ENCODE data around the gene NXT1.
"Not testable (repeated sequence)": the region's sequence is repeated elsewhere in the genome, so short reads cannot be mapped to it uniquely, and the experiment has no call there.

The NXT1 gene

GRCh38 chr20:23304616-23305015, 46.0 kb upstream of the NXT1 start:
- H3K27me3 ChIP-seq (replicated peaks; ENCODE audit: control insufficient read depth, insufficient read depth, low read length): no peaks in the 10 kb centered on the region; the same call in 1 of the 2 replicates

GRCh38 chr20:23305098-23305497, 45.5 kb upstream of the NXT1 start:
- H3K27me3 ChIP-seq (replicated peaks; ENCODE audit: control insufficient read depth, insufficient read depth, low read length): no peaks in the 10 kb centered on the region; the same call in 1 of the 2 replicates
- no peak overlapping the region for H3K4me3 ChIP-seq (replicated peaks; ENCODE audit: low read depth, low read length)
- TF ChIP-seq, protein P1, sequence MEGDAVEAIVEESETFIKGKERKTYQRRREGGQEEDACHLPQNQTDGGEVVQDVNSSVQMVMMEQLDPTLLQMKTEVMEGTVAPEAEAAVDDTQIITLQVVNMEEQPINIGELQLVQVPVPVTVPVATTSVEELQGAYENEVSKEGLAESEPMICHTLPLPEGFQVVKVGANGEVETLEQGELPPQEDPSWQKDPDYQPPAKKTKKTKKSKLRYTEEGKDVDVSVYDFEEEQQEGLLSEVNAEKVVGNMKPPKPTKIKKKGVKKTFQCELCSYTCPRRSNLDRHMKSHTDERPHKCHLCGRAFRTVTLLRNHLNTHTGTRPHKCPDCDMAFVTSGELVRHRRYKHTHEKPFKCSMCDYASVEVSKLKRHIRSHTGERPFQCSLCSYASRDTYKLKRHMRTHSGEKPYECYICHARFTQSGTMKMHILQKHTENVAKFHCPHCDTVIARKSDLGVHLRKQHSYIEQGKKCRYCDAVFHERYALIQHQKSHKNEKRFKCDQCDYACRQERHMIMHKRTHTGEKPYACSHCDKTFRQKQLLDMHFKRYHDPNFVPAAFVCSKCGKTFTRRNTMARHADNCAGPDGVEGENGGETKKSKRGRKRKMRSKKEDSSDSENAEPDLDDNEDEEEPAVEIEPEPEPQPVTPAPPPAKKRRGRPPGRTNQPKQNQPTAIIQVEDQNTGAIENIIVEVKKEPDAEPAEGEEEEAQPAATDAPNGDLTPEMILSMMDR (IDR thresholded peaks at IDR 0.05; ENCODE audit: insufficient read depth, low read length, poor library complexity, severe bottlenecking): no peak
- H3K36me3 ChIP-seq (ENCODE audit: control insufficient read depth, insufficient read depth, low read length): no peaks in the 10 kb centered on the region
- DNase-seq (ENCODE audit: extremely low read depth, insufficient read length): no peak

More at GRCh38 chr20:23304616-23305015, 46.0 kb upstream of the NXT1 start:
- TF ChIP-seq, protein P1 (IDR thresholded peaks at IDR 0.05; ENCODE audit: insufficient read depth, low read length, poor library complexity, severe bottlenecking): no peak
- H3K36me3 ChIP-seq (ENCODE audit: control insufficient read depth, insufficient read depth, low read length): no peaks in the 10 kb centered on the region
- no peak for DNase-seq (ENCODE audit: extremely low read depth, insufficient read length)
- no peak overlapping the region for H3K4me3 ChIP-seq (replicated peaks; ENCODE audit: low read depth, low read length)

DNA sequence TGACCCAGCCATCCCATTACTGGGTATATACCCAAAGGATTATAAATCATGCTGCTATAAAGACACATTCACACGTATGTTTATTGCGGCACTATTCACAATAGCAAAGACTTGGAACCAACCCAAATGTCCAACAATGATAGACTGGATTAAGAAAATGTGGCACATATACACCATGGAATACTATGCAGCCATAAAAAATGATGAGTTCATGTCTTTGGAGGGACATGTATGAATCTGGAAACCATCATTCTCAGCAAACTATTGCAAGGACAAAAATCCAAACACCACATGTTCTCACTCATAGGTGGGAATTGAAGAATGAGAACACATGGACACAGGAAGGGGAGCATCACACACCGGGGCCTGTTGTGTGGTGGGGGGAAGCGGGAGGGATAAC, 43.2 kb upstream of the NXT1 start:
- H3K4me3 ChIP-seq (replicated peaks; ENCODE audit: low read depth, low read length); H3K27me3 ChIP-seq (replicated peaks; ENCODE audit: control insufficient read depth, insufficient read depth, low read length); DNase-seq (ENCODE audit: extremely low read depth, insufficient read length); H3K36me3 ChIP-seq (ENCODE audit: control insufficient read depth, insufficient read depth, low read length): not testable (repeated sequence)

DNA sequence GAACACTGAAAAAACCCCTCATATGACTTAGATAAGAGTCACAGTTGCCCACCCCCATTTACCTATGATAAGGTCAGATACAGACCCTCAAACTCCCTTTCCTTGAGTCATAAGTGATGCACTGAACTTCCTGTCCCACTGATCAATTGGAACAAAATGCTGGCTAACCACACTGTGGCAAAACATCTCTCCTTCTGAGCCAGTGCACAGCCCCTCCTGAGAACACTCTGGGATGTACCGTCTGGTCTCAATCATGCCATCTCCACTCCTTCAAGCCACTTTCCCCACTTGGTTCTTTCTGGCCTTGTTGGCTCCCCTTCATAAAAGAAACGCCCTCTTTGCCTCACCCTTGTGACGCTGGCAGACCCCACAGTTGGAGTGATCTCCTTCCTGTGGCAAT, 42.6 kb upstream of the NXT1 start:
- no peak for DNase-seq (ENCODE audit: extremely low read depth, insufficient read length)
- Histone ChIP-seq H3K36me3 (ENCODE audit: control insufficient read depth, insufficient read depth, low read length) (no peaks in the 10 kb centered on the region), H3K27me3 (replicated peaks; ENCODE audit: control insufficient read depth, insufficient read depth, low read length) (no peaks in the 10 kb centered on the region; the same call in 1 of the 2 replicates), H3K4me3 (replicated peaks; ENCODE audit: low read depth, low read length) (no peak overlapping the region)
- TF ChIP-seq, protein P1 (IDR thresholded peaks at IDR 0.05; ENCODE audit: insufficient read depth, low read length, poor library complexity, severe bottlenecking): no peak

DNA sequence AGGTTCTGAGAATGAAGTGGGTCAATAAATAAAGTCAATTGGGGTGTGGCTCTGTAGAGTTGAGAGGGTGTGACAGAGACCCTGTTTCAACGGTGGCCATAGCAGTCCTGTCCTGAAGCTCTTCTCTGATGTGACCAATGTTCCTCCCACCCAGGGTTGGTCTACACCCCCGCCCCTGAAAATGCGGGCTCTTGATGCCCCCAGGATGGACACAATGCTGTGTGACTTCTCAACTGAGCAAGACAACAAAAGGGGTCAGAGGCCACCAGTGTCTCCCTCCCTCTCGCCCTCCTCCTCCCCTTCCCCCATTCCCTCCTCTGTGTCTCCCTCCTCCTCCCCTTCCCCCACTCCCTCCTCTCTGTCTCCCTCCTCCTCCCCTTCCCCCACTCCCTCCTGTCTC, 41.7 kb upstream of the NXT1 start:
- TF ChIP-seq, protein P1 (IDR thresholded peaks at IDR 0.05; ENCODE audit: insufficient read depth, low read length, poor library complexity, severe bottlenecking): no peak
- no peak overlapping the region for H3K4me3 ChIP-seq (replicated peaks; ENCODE audit: low read depth, low read length)
- no peak for DNase-seq (ENCODE audit: extremely low read depth, insufficient read length)
- H3K27me3 ChIP-seq (replicated peaks; ENCODE audit: control insufficient read depth, insufficient read depth, low read length): no peaks in the 10 kb centered on the region; the same call in 1 of the 2 replicates
- H3K36me3 ChIP-seq (ENCODE audit: control insufficient read depth, insufficient read depth, low read length): no peaks in the 10 kb centered on the region

DNA sequence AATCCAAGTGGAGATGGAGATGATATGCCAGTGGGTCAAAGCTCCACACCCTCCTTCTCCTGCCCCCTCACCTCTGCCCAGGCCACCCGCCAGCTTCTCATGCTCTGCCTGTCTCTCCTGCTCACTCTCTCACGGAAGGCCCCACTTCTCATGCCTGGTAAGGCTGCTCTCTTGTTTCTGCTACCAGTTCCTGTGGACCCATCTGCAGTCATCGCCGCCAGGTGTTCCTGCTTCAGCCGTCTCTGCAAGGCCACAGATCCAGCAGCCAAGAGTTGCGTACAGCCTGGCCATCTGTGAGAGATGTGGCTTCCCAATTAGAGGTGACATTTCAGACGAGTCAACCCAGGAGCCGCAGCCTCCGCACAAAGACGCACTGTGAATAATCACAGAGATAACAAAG, 40.8 kb upstream of the NXT1 start:
- no peaks in the 10 kb centered on the region for H3K27me3 ChIP-seq (replicated peaks; ENCODE audit: control insufficient read depth, insufficient read depth, low read length)
- H3K36me3 ChIP-seq (ENCODE audit: control insufficient read depth, insufficient read depth, low read length): no peaks in the 10 kb centered on the region
- no peak overlapping the region for H3K4me3 ChIP-seq (replicated peaks; ENCODE audit: low read depth, low read length)
- TF ChIP-seq, protein P1 (IDR thresholded peaks at IDR 0.05; ENCODE audit: insufficient read depth, low read length, poor library complexity, severe bottlenecking): no peak
- DNase-seq (ENCODE audit: extremely low read depth, insufficient read length): no peak

Data from GM06990 (cell line).